OCI-M2 (cell line): ENCODE data around the gene EML1.

Experiments used
- DNase-seq: peaks from one replicate; lab custom pipeline; 2025; ENCODE audit not compliant: unreplicated experiment; lab: John Stamatoyannopoulos, UW

Gene EML1

GRCh38 chr14:99952453-99952852 is 159.2 kb downstream of the EML1 start:
- no peak for DNase-seq

DNA sequence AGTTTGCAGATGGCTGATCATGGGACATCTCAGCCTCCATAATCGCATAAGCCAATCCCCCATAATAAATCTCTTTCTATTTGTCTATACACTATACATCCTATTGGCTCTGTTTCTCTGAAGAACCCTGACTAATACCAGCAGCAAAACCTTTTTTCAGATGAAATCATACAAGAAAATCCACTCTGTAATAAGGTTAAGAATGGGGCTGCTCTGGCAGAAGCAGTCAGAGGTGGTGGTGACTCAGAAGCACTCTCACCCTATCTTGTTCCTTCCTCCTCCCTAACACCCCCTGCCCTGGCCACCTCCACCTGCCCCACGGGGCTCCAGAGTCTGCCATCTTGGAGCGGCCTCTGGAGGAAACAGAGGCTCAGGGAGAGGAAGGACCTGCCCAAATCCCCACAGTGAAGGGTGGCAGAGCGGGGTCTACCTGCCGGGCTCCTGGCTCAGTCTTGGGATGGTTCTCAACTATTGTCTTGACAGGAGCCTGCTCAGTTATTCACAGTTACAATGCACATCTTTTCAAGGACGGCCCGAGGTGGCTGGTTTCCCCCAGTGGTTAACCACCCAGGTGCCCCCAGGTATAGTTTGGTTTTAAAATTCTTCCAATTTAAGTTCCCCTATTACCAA is 162.7 kb downstream of the EML1 start:
- no peak for DNase-seq

DNA sequence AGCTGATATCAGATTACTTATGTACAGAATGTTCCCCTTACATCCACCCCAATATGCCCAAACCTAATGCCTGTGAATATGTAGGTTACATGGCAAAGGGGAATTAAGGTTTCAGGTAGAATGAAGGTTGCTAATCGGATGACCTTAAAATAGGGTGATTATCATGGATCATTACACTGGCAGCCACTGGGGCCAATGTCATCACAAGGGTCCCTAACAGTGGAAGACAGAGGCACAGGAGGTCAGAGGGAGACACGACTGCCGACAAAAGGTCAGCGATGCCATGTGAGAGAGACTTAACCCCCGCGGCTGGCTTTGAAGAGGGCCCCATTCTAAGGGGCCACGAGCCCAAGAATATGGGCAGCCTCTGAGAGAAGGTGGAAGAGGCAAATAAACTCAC is 165.2 kb downstream of the EML1 start:
- no peak for DNase-seq

DNA sequence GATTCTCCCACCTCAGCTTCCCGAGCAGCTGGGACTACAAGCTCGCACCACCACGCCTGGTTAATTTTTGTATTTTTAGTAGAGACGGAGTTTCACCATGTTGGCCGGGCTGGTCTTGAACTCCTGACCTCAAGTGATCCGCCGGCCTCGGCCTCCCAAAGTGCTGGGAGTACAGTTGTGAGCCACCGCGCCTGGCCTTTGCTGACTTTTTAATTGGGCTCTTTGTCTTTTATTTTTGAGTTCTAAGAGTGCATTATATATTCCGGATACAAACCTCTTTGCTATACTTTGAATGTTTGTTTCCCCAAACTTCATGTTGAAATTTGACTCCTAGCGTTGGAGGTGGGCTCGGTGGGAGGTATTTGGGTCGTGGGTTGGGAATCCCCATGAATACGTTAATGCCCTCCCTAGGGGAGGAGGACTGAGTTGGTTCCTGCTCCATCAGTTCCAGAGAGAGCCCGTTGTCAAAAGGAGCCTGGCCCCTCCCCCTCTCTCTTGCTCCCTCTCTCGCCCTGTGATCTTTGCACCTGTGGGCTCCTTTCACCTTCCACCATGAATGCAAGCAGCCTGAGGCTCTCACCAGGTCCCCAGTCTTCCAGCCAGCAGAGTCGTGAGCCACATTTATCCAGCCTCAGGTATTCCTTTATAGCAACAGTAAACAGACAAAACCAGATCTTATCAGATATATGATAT is 168.8 kb downstream of the EML1 start:
- DNase-seq: no peak

- DNase-seq: no peak
Observed at GRCh38 chr14:99964979-99965378, 171.8 kb downstream of the EML1 start.

DNA sequence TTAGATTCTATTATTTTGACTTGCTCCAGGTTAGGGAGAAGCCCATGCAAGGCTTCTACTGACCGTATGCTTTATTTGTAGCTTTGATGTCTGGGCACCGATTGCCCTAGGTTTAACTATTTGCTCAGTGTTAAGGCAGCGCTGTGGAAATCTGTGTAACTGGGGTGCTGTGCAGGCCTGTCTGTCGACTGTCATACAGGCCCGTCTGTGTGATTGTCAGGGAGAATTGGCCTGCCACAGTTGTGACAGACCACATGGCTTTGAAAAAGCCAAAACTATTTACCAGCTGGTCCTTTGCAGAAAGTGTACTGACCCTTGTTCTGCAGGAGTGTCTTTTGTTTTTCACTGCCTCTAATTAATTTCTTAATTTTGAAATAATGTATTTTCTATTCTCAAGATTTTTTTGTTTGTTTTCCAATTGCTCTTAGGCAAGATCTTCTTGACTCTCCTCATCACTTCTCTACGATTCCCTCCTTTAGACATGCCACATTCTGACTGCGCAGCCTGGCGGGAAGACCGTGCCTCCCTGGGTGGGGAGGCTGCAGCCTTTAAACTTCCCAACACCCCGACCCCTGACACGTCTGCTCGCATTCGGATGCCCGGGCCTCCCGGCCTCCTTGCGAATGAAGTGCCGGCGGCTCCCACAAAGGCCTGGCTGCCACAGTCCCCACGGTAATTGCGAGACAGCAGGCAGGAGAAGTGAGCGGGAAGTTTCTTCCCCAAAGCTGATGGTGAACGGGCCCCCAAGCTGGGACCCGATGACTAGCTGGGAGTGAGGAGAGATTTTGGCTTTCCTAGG is 173.0 kb downstream of the EML1 start:
- DNase-seq: no peak

- no peak for DNase-seq
Observed at GRCh38 chr14:99966912-99967311, 173.7 kb downstream of the EML1 start.

- no peak for DNase-seq
Observed at GRCh38 chr14:99968191-99968920, 175.1 kb downstream of the EML1 start.

DNA sequence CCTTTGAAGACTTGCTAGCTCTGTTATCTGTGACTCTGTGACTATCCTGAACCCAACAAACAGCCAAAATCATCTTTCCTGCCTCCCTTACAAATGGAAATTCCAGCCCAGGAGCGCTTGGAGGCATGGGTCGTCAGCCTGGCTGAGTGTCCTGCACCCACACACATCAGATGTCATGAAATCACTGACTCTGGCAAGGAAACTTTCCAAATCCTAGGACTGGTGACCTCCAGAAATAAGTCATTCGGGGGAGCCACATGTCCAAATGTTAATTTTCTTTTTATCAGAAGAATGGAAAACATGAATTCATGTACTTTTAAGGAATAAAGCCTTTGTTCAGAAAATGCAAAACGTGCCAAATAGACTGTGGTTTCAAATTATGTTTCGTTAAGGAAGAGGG is 175.7 kb downstream of the EML1 start:
- DNase-seq: no peak

- no peak for DNase-seq
Observed at GRCh38 chr14:99969673-99970322, 176.6 kb downstream of the EML1 start.

- DNase-seq: no peak
Observed at GRCh38 chr14:99971087-99971940, 178.1 kb downstream of the EML1 start.

- DNase-seq: no peak
Observed at GRCh38 chr14:99971941-99972747, 178.9 kb downstream of the EML1 start.

DNA sequence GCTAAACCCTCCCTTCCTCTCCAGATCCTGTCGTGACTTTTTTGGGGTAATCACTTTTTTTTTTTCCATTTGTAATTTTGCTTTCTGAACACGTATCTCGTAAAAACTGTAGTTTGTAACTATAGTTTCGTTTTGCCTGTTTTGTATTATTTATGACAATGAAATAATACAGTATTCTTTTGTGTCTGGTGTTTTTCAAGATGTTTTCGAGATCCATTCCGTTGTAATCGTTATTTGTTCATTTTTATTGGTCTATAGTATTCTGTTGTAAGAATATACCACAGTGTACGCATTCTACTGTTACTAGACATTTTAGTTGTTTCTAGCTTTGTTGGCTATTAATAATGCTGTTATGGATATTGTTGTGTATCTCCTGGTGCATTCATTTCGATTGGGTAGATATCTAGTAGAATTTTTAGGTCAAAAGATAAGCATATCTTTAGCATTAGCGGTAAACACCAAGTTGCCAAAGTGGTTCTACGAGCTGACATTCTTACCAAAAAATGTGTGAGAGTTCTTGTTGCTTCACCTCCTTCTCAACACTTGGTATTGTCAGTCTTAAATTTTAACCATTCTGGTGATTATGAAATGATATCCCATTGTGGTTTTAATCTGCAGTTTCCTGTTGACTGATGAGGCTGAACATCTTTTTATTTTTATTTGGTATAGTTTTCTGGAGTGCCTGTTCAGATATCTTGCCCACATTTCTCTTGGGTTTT is 179.7 kb downstream of the EML1 start:
- DNase-seq: no peak

- no peak for DNase-seq
Observed at GRCh38 chr14:99975190-99975589, 182.0 kb downstream of the EML1 start.

DNA sequence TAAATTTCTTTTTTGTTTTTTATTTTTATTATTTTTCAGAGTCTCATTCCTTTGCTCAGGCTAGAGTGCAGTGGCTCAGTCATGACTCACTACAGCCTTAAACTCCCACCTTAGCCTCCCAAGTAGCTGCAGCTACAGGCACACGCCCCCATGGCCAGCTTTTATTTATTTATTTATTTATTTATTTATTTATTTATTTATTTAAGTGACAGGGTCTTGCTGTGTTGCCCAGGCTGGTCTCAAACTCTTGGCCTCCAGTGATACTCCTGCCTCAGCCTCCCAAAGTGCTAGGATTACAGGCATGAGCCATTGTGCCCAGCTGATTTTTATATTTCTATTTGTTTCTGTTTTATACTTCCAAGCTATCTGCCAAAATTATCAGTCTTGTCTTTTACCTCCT is 182.8 kb downstream of the EML1 start:
- no peak for DNase-seq

DNA sequence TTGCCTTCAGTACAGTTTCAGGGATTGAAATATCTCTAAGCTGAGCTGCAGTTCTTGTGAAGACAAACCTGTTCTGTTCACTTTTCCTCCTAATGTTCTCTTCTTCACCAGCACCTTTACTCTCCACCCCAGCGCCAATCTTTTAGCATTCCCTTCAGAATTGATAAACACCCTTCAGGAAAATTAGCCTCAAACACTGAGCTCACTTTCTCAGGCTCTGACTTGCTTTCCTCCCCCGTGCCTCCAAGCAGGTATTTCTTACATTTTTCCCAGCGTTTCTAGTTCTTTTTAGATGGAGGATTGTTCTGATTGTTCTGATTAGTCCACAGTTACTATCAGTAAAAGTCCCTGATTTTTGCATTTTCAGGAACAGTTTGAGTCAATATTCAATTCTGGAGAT is 183.5 kb downstream of the EML1 start:
- no peak for DNase-seq

DNA sequence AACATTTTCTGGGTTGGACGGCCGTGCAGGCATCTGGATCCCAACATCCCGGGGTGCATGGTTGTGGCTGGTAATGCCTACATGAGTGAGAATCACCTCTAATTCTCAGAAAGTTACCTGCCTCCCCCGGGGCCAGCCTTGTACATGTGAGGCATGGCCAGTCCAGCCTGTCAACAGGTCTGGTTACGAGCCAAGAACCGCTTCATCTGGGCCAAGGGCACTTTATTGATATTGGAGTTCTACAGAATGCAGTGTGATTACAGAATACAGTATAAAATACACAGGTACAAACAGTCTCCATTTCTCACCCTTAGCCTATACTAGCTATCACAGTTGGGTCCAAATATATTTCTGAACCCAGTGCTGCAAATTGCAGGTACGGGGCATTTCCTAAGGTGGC is 187.1 kb downstream of the EML1 start:
- no peak for DNase-seq

DNA sequence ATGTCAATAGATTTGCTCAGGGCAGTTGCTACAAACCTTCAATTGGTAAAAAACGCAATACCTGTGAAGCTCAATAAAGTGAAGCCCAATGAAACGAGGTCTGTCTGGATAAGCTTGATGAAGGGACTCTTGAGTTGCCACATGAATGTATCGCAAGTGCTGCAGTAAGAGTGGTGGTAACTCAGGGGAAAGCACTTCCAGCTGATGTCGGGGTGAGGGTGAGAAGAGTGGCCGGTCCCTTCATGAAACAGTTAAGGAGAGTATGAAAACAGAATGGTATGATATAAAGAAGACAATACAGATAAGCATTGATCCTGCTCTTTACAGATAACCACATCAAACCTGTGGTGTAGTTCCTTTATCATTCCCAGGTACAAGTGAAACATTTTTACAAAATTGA is 188.6 kb downstream of the EML1 start:
- DNase-seq: no peak
